ENCODE data around the gene KSR1. TPM values are rescaled to one million over a fixed set of nuclear protein-coding genes. Genes with fewer than 3 reads are reported as not detected.

The KSR1 gene
- total RNA-seq, 4 donors from 2014 or later: 17.7 to 77.0 (median 34.6) TPM

DNA sequence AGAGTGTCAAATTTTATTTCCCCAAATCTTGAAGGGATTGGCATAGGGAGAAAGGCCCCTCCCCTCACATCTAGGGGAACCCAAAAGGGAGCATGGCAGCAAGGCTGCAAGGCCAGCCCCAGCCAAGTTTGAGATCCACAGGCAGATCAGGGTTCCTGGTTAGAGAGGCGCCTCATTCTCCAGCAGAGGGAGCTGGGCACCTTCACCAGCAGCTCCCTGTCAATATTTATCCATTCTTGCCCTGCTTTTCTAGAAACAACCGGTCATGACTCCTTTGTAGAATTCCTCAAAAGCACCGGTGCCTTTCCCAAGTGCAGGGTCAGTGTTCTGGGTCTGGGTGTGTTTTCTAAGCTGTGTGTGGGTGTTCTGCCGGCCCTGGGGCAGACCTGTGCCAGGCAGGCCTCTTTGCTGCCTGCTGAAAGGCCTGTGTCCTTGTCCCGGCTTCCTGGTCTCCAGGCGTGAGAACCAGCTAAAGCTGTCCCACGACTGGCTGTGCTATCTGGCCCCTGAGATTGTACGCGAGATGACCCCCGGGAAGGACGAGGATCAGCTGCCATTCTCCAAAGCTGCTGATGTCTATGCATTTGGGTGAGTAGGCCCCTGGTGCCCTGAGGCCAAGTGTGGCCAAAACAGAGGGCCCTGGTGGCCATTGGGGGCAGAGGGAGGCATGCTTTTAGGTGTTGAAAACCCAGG lies 153.5 kb downstream of the KSR1 start:
- DNase-seq: peak in 1 of 2 donors; percentile 41
- peak overlapping the region; percentile 39 to 81 for H3K27ac ChIP-seq
- no peak overlapping the region for H3K4me3 ChIP-seq
- no peak for TF ChIP-seq POLR2A (IDR thresholded peaks at IDR 0.05)
- TF ChIP-seq, protein P1, sequence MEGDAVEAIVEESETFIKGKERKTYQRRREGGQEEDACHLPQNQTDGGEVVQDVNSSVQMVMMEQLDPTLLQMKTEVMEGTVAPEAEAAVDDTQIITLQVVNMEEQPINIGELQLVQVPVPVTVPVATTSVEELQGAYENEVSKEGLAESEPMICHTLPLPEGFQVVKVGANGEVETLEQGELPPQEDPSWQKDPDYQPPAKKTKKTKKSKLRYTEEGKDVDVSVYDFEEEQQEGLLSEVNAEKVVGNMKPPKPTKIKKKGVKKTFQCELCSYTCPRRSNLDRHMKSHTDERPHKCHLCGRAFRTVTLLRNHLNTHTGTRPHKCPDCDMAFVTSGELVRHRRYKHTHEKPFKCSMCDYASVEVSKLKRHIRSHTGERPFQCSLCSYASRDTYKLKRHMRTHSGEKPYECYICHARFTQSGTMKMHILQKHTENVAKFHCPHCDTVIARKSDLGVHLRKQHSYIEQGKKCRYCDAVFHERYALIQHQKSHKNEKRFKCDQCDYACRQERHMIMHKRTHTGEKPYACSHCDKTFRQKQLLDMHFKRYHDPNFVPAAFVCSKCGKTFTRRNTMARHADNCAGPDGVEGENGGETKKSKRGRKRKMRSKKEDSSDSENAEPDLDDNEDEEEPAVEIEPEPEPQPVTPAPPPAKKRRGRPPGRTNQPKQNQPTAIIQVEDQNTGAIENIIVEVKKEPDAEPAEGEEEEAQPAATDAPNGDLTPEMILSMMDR (IDR thresholded peaks at IDR 0.05): peak; percentile 34 to 62 (median 50)
- intact Hi-C loops (cut with DNase I; ENCODE audit: low total_unique reads): no loop called here
- H3K36me3 ChIP-seq: no peaks in the 10 kb centered on the region
- H3K27me3 ChIP-seq: no peaks in the 10 kb centered on the region
- H3K9me3 ChIP-seq: no peaks in the 10 kb centered on the region
- peaks cover 0 to 16% of the 10 kb centered on the region in 2 donors for H3K4me1 ChIP-seq

DNA sequence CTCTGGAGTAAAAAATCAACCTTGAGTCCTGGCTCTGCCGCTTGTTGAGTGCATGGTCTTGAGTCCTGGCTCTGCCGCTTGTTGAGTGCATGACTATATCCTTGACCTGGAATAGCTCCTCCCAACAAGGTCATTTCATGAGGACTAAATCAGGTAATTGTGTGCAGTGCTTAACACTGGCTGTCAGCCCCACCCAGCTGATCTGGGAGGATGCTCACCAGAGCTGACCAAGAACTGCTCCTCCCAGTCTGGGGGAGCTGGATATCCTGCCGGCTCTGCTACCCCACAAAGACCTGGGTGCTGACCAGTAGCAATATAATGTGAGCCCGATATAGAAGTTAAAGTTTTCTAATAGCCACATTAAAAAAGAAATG lies 154.0 kb downstream of the KSR1 start:
- H3K36me3 ChIP-seq: no peaks in the 10 kb centered on the region

DNA sequence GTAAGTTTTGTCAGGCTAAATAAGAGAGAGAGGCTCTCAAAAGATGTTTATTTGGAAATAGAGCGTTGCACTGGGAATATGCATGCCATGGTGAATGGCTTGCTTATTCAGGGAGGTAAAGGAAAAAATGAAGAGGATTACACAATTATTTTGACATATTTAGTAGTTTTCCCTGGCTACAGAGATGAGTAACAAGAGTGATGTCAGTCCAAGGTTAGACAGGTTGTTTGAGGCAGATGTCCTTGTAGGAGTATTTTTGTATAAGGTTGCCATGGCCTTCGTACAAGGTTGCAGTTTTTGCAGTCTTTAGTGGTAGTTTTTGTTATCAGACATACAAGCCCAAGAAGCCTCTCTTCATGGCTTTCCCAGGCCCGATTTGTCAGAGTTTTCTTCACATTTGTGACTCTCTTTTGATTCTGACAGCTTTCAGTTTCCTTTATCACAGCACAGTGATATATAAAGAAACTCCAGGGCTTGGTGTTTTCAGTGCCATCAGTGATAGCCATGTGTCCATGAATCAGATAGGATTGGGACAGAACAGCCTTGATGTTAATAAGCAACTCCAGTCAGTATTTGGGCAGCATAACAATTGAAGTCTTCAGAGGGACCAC lies 156.0 kb downstream of the KSR1 start:
- no peaks in the 10 kb centered on the region for H3K36me3 ChIP-seq
- H3K27me3 ChIP-seq: no peaks in the 10 kb centered on the region
- H3K4me3 ChIP-seq: no peak overlapping the region
- peak overlapping the region; percentile 70 to 81 for H3K27ac ChIP-seq
- peaks cover 0 to 16% of the 10 kb centered on the region in 2 donors for H3K4me1 ChIP-seq
- TF ChIP-seq POLR2A (IDR thresholded peaks at IDR 0.05): no peak
- TF ChIP-seq, protein P1 (IDR thresholded peaks at IDR 0.05): no peak
- intact Hi-C loops (cut with DNase I; ENCODE audit: low total_unique reads): no loop called here
- no peak for DNase-seq
- H3K9me3 ChIP-seq: no peaks in the 10 kb centered on the region

More for the DNA sequence above, 154.0 kb downstream of the KSR1 start:
- no peak overlapping the region for H3K4me3 ChIP-seq
- DNase-seq: no peak
- H3K27ac ChIP-seq: peak overlapping the region; percentile 70 to 81
- TF ChIP-seq, protein P1 (IDR thresholded peaks at IDR 0.05): no peak
- TF ChIP-seq POLR2A (IDR thresholded peaks at IDR 0.05): no peak
- no peaks in the 10 kb centered on the region for H3K27me3 ChIP-seq
- H3K4me1 ChIP-seq: peaks cover 0 to 16% of the 10 kb centered on the region in 2 donors
- H3K9me3 ChIP-seq: no peaks in the 10 kb centered on the region
- intact Hi-C loops (cut with DNase I; ENCODE audit: low total_unique reads): no loop called here

DNA sequence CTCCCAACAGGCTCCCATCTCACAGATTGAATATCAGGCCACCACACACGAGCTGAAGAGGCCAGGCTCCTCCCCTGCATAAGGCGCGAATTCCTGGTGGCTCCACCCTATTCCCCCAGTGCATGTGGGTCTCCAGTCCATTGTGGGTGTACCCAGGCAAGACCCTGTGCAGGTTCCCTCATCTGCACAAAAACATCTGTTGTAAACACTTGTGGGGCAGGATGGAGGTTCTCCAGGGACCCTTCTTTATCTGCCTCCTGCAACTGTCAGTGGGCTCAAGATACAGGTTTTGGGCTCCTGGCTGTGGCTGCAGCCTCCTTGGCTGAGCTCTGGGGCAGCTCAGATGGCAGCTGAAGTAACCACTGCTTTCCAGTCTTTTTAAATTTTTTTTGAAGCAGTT lies 157.2 kb downstream of the KSR1 start:
- Histone ChIP-seq H3K9me3 (no peaks in the 10 kb centered on the region), H3K27ac (peak overlapping the region; percentile 70 to 81), H3K27me3 (no peaks in the 10 kb centered on the region), H3K4me3 (no peak overlapping the region), H3K36me3 (no peaks in the 10 kb centered on the region), H3K4me1 (peaks cover 0 to 16% of the 10 kb centered on the region in 2 donors)
- DNase-seq: no peak
- TF ChIP-seq POLR2A (IDR thresholded peaks at IDR 0.05): no peak
- TF ChIP-seq, protein P1 (IDR thresholded peaks at IDR 0.05): no peak
- intact Hi-C loops (cut with DNase I; ENCODE audit: low total_unique reads): no loop called here

DNA sequence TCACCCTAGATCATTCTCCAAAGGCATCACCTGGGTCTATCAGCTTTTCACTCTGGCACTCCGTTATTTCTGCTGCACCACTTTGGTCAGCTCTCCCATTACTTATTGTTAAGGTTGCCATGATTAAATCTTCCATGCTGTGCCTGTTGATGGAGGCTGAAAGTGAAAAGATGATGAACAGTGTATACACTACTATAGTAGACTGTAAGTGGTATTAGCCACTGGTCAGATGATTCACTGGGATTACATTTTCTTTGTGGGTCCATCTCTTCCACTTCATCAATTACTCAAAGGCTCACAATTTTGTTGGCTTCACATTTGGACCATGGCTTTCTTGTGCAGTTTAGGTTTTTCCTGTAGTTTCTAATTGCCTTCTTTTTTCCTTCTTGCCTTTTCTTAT lies 158.9 kb downstream of the KSR1 start:
- peak overlapping the region in 1 of 2 donors; percentile 81 for H3K27ac ChIP-seq
- no peak for TF ChIP-seq POLR2A (IDR thresholded peaks at IDR 0.05)
- TF ChIP-seq, protein P1 (IDR thresholded peaks at IDR 0.05): no peak
- no peak for DNase-seq
- intact Hi-C loops (cut with DNase I; ENCODE audit: low total_unique reads): no loop called here
- H3K9me3 ChIP-seq: no peaks in the 10 kb centered on the region
- H3K36me3 ChIP-seq: no peaks in the 10 kb centered on the region
- peaks cover 0 to 16% of the 10 kb centered on the region in 2 donors for H3K4me1 ChIP-seq
- H3K27me3 ChIP-seq: no peaks in the 10 kb centered on the region
- no peak overlapping the region for H3K4me3 ChIP-seq

Data from uterus (tissue), 4 donors.